Fibroblast of skin of left biceps (primary cell): ENCODE data around the gene NDUFAB1.
"Not testable (repeated sequence)": the region's sequence is repeated elsewhere in the genome, so short reads cannot be mapped to it uniquely, and the experiment has no call there.

ENCODE experiments used
- DNase-seq, 2 experiments: peaks; one replicate each; pipeline ENCODE4 v3.0.0-alpha.2; 2013; ENCODE audit warnings: low read depth in 2 of 2

The NDUFAB1 gene

DNA sequence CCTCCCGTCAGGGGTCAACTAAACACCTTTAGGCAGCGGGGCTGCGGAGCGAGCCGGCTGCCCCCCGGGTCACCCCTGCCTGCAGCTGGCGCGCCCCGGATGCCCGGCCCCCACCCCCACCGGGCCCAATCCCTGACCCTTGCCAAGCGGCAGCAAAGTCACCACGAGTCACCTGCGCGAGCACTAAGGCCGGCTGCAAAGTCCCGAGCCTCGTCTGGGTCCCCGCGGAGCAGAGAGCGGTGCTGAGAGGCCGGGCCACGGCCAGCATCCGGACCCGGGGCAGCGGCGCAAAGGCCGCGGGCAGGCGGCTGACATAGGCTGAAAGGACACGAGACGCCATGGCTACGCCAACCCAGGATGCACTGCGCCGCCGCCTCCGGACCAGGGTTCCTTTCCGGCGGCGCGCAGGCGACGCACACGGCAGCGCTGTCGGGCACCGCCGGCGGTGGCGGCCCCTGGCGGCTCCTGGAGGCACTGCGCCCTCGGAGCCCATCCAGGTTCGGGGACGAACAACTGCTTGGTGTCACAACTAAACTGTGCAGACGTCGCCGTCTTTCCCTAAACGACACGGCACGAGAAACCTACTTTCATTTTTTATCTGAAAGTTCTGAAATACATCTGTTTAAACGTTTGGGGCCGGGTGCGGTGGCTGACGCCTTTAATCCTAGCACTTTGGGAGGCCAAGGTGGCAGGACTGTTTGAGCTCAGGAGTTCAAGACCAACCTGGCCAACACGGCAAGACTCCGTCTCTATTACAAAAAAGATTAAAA, at the start of gene NDUFAB1:
Gene NDUFAB1 (minus strand): TSS at position 366 of the 770 bp plus-strand sequence. CDS start 26 bp downstream, at position 340.
- DNase-seq: peak; percentile 56 to 57

DNA sequence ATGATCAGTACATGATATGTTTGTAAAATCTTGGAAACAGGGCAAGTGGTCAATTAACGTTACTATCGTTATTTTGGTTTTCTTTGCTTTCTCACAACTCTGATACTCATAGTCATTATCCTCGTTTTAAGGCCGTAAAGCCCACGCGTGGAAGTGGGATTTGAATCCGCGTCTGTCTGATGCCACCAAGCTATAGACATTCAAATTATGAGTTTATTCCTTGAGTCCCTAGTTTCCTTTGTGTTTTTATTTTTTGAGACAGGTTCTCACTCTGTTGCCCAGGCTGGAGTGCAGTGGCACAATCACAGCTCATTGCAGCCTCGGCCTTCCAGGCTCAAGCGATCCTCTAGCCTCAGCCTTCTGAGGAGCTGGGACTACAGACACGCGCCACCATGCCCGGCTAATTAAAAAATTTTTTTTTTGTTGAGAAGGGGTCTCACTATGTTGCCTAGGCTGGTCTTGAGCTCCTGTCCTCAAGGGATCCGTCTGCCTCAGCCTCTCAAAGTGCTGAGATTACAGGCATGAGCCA, 46.2 kb upstream of the NDUFAB1 start:
- no peak for DNase-seq

DNA sequence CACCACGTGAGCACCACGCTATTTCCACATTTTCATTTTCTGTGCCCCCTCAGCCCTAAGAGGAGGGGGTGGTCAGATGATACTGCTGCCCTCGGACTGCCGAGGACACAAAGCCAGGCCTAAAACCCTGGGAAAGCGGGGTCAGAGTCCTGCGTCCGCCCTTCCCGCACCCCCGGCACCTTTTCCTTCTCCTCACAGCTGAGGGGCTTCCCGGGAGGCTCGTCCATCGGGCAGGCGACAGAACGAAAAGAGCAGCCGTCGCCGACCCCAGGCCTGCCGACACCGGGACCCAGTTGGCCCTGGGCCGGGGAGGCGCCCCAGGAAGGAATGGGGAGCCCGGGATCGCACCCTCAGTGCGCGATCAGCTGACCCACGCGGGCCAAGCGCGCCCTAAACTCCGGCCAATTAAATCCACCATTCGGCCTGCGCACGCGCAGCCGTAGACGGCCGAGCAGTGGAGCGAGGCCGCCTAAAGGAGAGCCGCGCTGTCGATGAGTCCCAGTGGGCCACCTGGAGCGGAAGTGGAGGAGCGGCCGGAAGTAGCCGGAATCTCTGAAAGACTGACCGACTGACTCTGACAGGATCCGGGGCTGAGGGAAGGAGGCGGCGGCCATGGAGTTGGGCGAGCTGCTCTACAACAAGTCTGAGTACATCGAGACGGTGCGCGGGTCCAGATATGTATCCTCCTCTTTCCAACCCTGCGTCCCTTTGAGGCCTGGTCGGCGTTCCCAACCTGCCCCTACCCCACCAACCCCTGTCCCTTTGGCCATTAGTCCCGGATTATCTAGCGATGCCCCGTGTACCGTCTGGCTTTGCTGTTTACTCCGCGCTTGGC, 45.0 kb upstream of the NDUFAB1 start, which contains the start of the genes DCTN5 and PALB2:
Gene DCTN5 (plus strand): TSS at position 536 of the 835 bp plus-strand sequence. CDS start 77 bp downstream, at position 613.
Gene PALB2 (minus strand): TSS at position 380 of the 835 bp plus-strand sequence. CDS start 153 bp downstream, at position 227.
- peak; percentile 71 to 73 for DNase-seq

DNA sequence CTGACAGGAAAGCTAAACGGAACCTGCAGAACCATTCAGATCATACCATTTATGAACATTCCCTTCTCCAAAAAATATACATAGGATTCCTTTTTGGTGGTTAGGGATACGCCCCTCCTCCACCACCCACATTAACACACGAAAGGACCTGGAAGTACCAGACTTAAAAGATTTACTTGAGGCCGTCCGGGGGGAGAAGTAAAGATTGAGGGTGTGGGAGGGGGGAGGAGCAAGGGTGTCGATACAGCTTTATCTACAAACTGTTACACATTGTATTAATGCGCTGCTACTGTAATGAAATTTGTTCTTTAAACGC, 44.5 kb upstream of the NDUFAB1 start:
- DNase-seq: no peak

DNA sequence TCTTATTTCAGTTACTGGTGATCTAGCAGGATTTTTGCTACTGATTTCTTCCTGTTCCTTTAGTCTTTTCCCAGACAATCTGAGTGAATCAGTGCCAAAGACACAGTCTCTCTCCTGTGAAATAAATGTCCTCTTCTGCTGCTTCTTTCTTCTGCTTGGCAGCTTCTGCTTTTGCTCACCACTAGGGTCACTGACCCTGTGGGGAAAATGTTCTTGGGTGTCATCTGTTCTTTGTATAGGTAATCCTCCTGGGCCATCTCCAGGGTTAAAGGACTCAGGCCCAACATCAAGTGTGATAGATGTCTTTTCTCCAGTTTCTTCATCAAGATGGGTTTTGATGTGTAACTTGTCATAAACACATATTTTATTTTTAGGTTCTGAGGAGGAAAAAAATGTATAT, 39.8 kb upstream of the NDUFAB1 start:
- no peak for DNase-seq

DNA sequence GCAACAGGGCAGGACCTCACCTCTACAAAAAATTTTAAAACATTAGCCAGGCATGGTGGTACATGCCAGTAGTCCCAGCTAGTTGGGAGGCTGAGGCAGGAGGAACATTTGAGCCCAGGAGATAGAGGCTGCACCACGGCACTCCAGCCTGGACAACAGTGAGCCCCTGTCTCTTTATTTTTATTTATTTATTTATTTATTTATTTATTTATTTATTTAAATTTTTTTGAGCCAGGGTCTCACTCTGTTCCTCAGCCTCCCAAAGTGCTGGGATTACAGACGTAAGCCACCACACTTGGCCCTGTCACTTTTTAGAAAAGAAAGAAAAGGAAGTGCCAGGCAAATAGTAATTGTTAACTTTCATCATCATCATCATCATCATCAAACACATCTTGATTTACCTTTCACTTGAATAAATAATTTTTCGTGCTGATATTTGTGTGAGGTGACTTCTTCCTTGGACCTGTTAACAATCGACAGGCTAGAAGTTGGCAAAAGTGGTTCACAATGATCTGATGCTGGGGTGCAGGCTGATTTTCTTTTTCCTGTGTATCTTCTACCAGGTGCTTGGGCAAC, 38.4 kb upstream of the NDUFAB1 start:
- no peak for DNase-seq

DNA sequence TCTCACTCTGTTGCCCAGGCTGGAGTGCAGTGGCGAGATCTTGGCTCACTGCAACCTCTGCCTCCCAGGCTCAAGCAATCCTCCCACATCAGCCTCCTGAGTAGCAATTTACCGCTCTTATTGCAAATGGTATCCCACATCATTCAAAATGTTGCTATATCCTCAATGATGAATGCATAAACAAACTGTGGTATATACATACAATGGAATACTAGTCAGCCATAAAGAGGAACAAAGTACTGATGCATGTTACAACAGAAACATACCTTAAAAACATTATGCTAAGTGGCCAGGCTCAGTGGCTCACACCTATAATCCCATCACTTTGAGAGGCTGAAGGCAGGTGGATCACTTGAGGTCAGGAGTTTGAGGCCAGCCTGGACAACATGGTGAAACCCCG, 35.8 kb upstream of the NDUFAB1 start:
- DNase-seq: not testable (repeated sequence)

DNA sequence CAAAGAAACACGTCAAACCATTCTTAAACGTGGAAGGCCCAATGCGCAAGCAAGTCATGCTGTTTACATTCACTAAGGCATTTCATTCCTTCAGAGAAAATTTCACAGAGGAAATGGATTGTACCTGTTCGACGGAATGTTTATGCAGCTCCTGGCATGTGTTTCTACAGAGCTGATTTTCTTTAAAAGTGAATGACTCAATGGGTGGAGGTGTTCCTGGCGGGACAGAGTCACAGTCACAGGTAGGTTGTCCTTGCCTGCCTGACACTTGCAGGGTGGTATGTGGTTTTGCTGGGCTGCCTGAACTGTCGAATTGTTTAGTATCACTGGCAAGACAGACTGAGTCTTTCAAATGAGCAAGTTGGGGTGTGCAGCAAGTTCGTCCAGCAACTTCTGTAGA, 33.4 kb upstream of the NDUFAB1 start:
- DNase-seq: no peak

DNA sequence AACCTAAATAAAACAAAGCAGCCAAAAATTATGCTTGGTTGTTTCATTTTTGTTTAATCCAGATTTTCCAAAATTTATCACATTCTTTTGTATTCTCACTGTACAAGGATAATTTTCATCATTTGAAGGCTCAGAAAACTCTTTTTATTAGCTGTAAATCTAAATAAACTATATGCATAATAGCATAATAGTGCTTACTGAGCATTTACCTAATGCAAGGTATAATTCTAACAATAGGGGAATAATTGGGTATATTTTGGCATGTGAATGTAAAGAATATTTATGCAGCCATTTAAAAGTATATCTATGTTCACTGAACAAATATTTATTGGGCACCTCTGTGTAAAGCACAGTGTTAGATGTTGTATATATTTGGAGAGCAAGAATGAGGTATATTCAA, 28.0 kb upstream of the NDUFAB1 start:
- DNase-seq: no peak

DNA sequence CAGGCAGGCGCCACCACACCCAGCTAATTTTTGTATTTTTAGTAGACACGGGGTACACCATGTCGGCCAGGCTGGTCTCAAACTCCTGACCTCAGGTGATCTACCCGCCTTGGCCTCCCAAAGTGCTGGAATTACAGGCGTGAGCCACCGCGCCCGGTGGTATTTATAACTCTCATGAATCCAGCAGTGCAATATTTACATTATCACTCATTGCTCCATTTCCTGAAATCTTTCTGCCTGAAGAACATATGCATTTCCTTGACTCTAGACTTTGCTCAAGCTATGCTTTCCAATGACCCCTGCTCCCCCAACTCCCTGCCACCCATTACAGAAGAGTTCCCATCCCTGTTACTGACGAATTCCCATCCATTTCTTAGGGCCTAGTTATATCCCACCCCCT, 19.7 kb upstream of the NDUFAB1 start:
- no peak for DNase-seq

DNA sequence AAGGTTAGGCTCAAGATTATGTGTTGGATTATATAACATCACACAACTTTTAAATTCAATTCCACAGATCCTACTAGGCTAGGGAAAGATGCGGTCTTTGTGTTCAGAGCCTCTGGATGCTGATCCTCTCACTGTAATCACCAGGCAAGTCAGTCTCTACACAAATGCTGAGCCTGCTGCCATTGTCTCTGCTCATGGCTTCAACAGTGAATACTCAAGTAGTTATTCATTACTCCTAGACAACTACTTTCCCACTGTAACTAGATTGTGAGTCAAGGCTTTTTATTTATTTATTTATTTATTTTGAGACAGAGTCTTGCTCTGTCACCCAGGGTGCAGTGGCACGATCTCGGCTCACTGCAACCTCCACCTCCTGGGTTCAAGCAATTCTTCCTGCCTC, 15.8 kb upstream of the NDUFAB1 start:
- DNase-seq: no peak

DNA sequence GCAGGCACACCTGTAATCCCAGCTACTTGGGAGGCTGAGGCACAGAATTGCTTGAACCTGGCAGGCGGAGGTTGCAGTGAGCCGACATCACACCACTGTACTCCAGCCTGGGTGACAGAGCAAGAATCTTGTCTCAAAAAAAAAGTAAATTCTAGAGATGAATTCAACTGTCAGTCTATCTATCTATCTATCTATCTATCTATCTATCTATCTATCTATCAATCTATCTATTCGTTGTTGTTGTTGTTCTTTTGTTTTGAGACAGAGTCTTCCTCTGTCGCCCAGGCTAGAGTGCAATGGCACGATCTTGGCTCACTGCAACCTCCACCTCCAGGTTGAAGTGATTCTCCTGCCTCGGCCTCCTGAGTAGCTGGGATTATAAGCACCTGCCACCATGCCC, 14.8 kb upstream of the NDUFAB1 start:
- DNase-seq: not testable (repeated sequence)

DNA sequence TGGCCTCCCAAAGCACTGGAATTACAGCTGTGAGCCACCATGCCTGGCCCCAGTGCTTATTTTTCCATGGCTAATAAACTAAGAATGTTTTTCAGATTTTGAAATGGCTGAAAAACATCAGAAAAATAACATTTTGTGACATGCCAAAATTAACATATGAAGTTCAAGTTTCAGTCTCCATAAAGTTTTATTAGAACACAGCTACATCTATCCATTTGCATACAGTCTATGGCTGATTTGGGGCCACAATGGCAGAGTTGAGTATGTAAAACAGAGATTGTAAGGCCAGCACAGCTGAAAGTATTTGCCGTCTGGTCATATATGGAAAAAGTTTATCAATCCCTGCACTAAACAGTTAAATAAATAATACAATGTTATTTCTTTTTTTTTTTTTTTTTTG, 13.8 kb upstream of the NDUFAB1 start:
- no peak for DNase-seq

DNA sequence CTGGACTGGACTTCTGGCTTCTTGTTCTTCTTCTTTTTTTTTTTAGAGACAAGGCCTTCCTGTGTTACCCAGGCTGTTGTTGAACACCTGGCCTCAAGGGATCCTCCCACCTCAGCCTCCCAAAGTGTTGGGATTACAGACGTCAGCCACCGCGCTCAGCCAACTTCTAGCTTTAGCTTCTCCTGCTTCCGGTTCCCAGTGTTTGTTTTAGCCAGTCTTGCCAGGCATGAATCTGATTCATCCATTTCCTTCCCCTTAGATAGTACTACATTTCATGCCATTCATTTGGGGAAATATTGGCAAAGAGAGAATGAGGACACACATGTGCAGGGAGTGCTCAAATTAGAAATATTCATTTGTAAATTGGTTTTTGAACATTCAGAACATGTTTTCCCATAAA, 12.1 kb upstream of the NDUFAB1 start:
- DNase-seq: no peak

DNA sequence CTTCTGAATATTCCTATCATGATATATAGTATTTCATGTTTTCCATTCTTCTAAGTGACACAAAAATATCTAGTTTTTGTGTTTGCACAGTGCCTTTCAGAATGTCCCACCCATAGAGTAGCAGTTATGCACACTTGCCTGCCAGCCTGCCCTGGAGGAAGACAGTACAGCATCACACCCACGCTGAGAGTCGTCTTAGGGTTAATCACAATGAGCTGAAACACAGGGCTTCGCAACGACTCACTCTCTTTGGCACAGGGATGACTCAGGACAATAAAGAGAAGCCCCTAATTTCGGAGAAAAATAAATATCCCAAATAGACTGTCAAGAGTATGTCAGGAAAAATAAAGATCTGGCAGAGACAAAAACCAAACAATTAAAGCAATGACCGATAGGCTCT, 11.6 kb upstream of the NDUFAB1 start:
- no peak for DNase-seq

DNA sequence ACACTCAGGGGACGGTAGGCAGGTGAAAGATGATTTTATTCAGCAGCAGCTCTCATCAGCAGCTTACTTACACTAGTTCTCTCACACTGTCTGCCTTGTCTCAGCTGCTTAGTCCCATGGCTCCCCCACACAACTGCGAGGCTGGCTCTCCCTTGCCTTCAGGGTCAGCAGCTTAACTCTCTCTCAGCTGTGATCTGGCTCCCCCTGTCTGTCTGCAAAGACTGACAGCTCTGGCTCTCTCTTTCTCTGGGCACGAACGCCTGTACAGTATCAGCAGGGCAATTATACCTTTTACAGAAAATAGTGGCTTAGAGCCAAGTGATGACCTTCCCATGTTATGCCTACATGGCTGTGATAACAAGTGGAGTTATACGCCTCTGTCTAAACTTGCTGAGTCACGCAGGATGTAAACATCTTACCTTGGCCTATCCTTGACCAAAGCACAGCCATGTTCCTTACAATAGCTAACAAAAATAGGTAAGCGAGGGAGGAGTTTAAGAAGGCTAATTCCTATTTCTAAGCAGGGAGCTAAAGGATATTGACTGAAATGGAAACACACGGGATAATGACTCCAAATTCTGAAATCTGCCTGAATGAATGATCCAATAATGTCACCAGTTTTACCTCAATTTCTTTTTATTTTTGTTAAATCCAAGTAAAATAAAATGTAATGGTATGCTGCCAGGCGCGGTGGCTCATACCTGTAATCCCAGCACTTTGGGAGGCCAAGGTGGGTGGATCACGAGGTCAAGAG, 1.1 kb upstream of the NDUFAB1 start:
- DNase-seq: no peak

DNA sequence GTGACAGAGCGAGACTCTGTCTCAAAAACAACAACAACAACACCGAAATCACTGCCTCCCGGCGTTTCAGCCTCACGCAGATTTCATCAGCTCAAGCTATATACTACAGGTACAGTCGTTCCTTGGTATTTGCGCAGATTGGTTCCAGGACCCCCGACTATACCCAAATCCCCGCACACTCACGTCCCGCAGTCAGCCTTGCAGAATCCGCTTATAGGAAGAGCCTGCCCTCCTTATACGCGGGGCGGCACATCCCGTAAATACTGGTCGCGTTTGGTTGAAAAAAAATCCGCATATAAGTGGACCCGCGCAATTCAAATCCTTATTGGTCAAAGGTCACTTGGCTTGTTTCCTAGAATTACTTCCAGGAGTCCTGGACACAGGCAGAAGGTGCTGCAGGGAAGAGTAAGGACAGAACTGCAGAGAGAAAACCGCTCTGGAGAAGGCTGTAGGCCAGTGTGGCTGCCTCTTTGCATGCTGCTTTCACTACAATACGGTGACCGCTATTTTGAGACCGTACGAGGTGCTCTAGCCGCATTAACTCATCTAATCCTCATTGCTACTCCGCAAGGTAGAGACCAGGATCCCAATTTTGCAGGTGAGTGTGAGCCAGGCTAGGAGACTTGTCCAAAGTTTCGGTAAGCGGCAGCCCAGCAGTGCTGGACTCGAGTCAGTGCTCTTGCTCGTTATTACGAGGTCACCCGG, 718 bp downstream of the NDUFAB1 start:
- DNase-seq: no peak

DNA sequence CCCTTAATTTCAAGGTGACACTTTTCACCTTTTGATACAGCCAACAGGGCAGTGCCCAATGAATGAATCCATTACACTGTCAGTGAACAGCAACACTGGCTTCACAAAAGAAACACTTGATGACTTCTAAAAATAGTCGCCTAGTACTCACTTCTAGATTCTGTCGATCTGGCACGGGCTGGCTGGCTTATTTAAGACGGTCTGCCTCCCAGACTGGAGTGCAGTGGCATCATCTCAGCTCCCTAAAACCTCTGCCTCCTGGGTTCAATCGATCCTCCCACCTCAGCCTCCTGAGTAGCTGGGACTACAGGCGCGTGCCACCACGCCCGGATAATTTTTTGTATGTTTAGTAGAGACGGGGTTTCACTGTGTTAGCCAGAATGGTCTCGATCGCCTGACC, 1.9 kb downstream of the NDUFAB1 start:
- DNase-seq: no peak

DNA sequence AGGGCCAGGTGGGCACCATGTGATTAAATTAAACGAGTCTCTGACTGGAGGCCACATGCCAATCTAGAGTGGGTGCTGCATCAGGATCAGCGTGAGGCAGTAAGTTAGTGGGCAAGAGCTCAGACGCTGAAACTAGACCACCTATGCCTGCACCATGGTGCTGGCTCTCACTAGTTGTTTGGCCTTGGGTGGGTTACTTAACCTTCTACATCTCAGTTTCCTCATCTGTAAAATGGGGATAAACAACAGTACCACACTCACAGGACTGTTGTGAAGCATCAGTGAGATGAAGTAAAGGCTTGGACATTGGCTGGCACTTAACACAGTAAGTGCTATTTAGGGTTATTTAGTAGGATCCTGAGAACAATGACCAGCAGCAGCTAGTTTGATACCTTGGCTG, 5.9 kb downstream of the NDUFAB1 start:
- DNase-seq: no peak

DNA sequence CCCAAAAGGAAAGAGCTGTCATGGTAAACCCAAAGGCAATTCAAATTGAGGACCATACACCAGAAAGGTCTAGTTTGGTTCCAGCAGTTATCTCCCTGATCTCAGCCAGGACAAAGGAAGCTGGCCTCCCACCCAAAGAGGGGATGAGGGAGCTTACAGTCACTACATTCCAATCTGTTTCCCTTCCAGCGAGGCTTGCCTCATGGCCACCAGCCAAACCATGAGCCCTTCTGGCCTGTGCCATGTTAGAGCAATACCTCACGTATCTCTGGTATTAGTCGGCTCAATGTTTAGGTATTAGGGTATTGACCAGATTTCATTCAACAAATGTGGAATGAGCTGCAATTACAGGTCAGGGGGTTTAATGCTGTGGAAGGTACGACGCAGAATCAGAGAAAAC, 8.4 kb downstream of the NDUFAB1 start:
- DNase-seq: peak; percentile 31 to 35
